Central memory CD8-positive, alpha-beta T cell (primary cell): ENCODE measurements around the gene TIMM13.
A peak's percentile ranks its signal among the peaks of the same experiment; 100 is the strongest.

Source experiments
- ATAC-seq: fragments of 150-1000 bp; cut with Tn5 transposase; replicated peaks from 2 replicates; pipeline ENCODE4 v1.10.0; 2022; ENCODE audit warnings: mild to moderate bottlenecking, moderate FRiP score, moderate number of reproducible peaks; ENCODE audit not compliant: poor library complexity, severe bottlenecking; ENCODE audit errors: extremely low read depth
- DNase-seq, 2 donors: peaks; one replicate each; pipeline ENCODE4 v3.0.0; 2021; ENCODE audit warnings: low spot score in 2 of 2
- H3K27ac Mint-ChIP-seq: one replicate; pipeline ENCODE4 v1.8.0; 2022; ENCODE audit warnings: low read depth, mild to moderate bottlenecking, moderate library complexity, mixed read lengths
- H3K27me3 Mint-ChIP-seq: one replicate; pipeline ENCODE4 v1.8.0; 2022; ENCODE audit warnings: mixed read lengths
- H3K36me3 Mint-ChIP-seq: one replicate; pipeline ENCODE4 v1.8.0; 2022; ENCODE audit warnings: mild to moderate bottlenecking, moderate library complexity, mixed read lengths; ENCODE audit not compliant: insufficient read depth
- H3K4me1 Mint-ChIP-seq: one replicate; pipeline ENCODE4 v1.8.0; 2022; ENCODE audit warnings: mixed read lengths
- H3K4me3 Mint-ChIP-seq: one replicate; pipeline ENCODE4 v1.8.0; 2022; ENCODE audit warnings: mild to moderate bottlenecking, moderate library complexity, mixed read lengths
- H3K9me3 Mint-ChIP-seq: one replicate; pipeline ENCODE4 v1.8.0; 2022; ENCODE audit warnings: mixed read lengths

TIMM13 gene

GRCh38 chr19:2451138-2451537, 23.8 kb upstream of the TIMM13 start:
- DNase-seq (no peak), ATAC-seq (no peak)
- Mint-ChIP-seq H3K27me3 (no peaks in the 10 kb centered on the region), H3K4me3 (no peak overlapping the region), H3K36me3 (peaks cover 1% of the 10 kb centered on the region), H3K9me3 (no peaks in the 10 kb centered on the region), H3K27ac (no peak overlapping the region), H3K4me1 (peaks cover 19% of the 10 kb centered on the region)

GRCh38 chr19:2449019-2449418, 21.6 kb upstream of the TIMM13 start:
- no peaks in the 10 kb centered on the region for H3K9me3 Mint-ChIP-seq
- peaks cover 7% of the 10 kb centered on the region for H3K4me1 Mint-ChIP-seq
- H3K36me3 Mint-ChIP-seq: peaks cover 1% of the 10 kb centered on the region
- ATAC-seq (no peak), DNase-seq (no peak)
- H3K27me3 Mint-ChIP-seq: no peaks in the 10 kb centered on the region
- no peak overlapping the region for H3K4me3 Mint-ChIP-seq
- no peak overlapping the region for H3K27ac Mint-ChIP-seq

- peaks cover 4% of the 10 kb centered on the region for H3K36me3 Mint-ChIP-seq
- no peaks in the 10 kb centered on the region for H3K9me3 Mint-ChIP-seq
Observed at GRCh38 chr19:2446381-2446780, 19.0 kb upstream of the TIMM13 start.

GRCh38 chr19:2444251-2445002, 17.0 kb upstream of the TIMM13 start:
- peaks cover 4% of the 10 kb centered on the region for H3K36me3 Mint-ChIP-seq
- peaks cover 7% of the 10 kb centered on the region for H3K4me1 Mint-ChIP-seq
- H3K9me3 Mint-ChIP-seq: no peaks in the 10 kb centered on the region
- ATAC-seq: no peak
- no peaks in the 10 kb centered on the region for H3K27me3 Mint-ChIP-seq
- no peak for DNase-seq
- no peak overlapping the region for H3K27ac Mint-ChIP-seq
- no peak overlapping the region for H3K4me3 Mint-ChIP-seq

More at GRCh38 chr19:2446381-2446780, 19.0 kb upstream of the TIMM13 start:
- Mint-ChIP-seq H3K4me3 (peak overlapping the region; percentile 67), H3K4me1 (peaks cover 7% of the 10 kb centered on the region), H3K27me3 (no peaks in the 10 kb centered on the region), H3K27ac (peak overlapping the region; percentile 91)
- no peak for DNase-seq
- ATAC-seq: peak; percentile 56

GRCh38 chr19:2443785-2444182, 16.4 kb upstream of the TIMM13 start:
- Mint-ChIP-seq H3K4me1 (peaks cover 7% of the 10 kb centered on the region), H3K9me3 (no peaks in the 10 kb centered on the region), H3K4me3 (no peak overlapping the region), H3K36me3 (peaks cover 4% of the 10 kb centered on the region), H3K27ac (no peak overlapping the region), H3K27me3 (no peaks in the 10 kb centered on the region)
- ATAC-seq (no peak), DNase-seq (no peak)

- H3K4me3 Mint-ChIP-seq: no peak overlapping the region
- H3K36me3 Mint-ChIP-seq: peaks cover 8% of the 10 kb centered on the region
- no peak overlapping the region for H3K27ac Mint-ChIP-seq
Observed at GRCh38 chr19:2443116-2443784, 15.9 kb upstream of the TIMM13 start.

GRCh38 chr19:2441096-2441752, 13.8 kb upstream of the TIMM13 start:
- Mint-ChIP-seq H3K4me1 (peaks cover 2% of the 10 kb centered on the region), H3K9me3 (no peaks in the 10 kb centered on the region), H3K27me3 (no peaks in the 10 kb centered on the region), H3K27ac (no peak overlapping the region), H3K4me3 (no peak overlapping the region), H3K36me3 (peaks cover 10% of the 10 kb centered on the region)
- DNase-seq (no peak), ATAC-seq (no peak)

More at GRCh38 chr19:2443116-2443784, 15.9 kb upstream of the TIMM13 start:
- no peaks in the 10 kb centered on the region for H3K9me3 Mint-ChIP-seq
- H3K4me1 Mint-ChIP-seq: peaks cover 7% of the 10 kb centered on the region
- H3K27me3 Mint-ChIP-seq: no peaks in the 10 kb centered on the region
- ATAC-seq (no peak), DNase-seq (no peak)

- DNase-seq: no peak
- Mint-ChIP-seq H3K4me3 (no peak overlapping the region), H3K9me3 (no peaks in the 10 kb centered on the region), H3K36me3 (peaks cover 15% of the 10 kb centered on the region), H3K4me1 (no peaks in the 10 kb centered on the region), H3K27me3 (no peaks in the 10 kb centered on the region), H3K27ac (no peak overlapping the region)
- no peak for ATAC-seq
Observed at GRCh38 chr19:2440515-2440914, 13.1 kb upstream of the TIMM13 start.

GRCh38 chr19:2438178-2438577, 10.8 kb upstream of the TIMM13 start:
- no peaks in the 10 kb centered on the region for H3K27me3 Mint-ChIP-seq
- DNase-seq: no peak
- no peaks in the 10 kb centered on the region for H3K9me3 Mint-ChIP-seq
- no peaks in the 10 kb centered on the region for H3K4me1 Mint-ChIP-seq
- peaks cover 19% of the 10 kb centered on the region for H3K36me3 Mint-ChIP-seq
- H3K4me3 Mint-ChIP-seq: no peak overlapping the region
- H3K27ac Mint-ChIP-seq: peak overlapping the region; percentile 56
- ATAC-seq: no peak

- Mint-ChIP-seq H3K27me3 (no peaks in the 10 kb centered on the region), H3K4me1 (no peaks in the 10 kb centered on the region), H3K27ac (no peak overlapping the region), H3K4me3 (no peak overlapping the region), H3K9me3 (no peaks in the 10 kb centered on the region), H3K36me3 (peaks cover 19% of the 10 kb centered on the region)
- ATAC-seq: no peak
- no peak for DNase-seq
Observed at GRCh38 chr19:2436926-2437325, 9.5 kb upstream of the TIMM13 start.

GRCh38 chr19:2436384-2436783, 9.0 kb upstream of the TIMM13 start:
- no peak overlapping the region for H3K27ac Mint-ChIP-seq

GRCh38 chr19:2434721-2435265, 7.4 kb upstream of the TIMM13 start:
- H3K9me3 Mint-ChIP-seq: no peaks in the 10 kb centered on the region
- no peak overlapping the region for H3K4me3 Mint-ChIP-seq
- H3K27ac Mint-ChIP-seq: no peak overlapping the region
- ATAC-seq (no peak), DNase-seq (no peak)
- H3K27me3 Mint-ChIP-seq: no peaks in the 10 kb centered on the region
- H3K36me3 Mint-ChIP-seq: peaks cover 23% of the 10 kb centered on the region
- H3K4me1 Mint-ChIP-seq: no peaks in the 10 kb centered on the region

More at GRCh38 chr19:2436384-2436783, 9.0 kb upstream of the TIMM13 start:
- Mint-ChIP-seq H3K4me1 (no peaks in the 10 kb centered on the region), H3K36me3 (peaks cover 19% of the 10 kb centered on the region), H3K9me3 (no peaks in the 10 kb centered on the region), H3K27me3 (no peaks in the 10 kb centered on the region), H3K4me3 (no peak overlapping the region)
- no peak for ATAC-seq
- no peak for DNase-seq
